Measurements from ENCODE around the gene VCL. TPM values are rescaled to one million over a fixed set of nuclear protein-coding genes. Genes with fewer than 3 reads are reported as not detected.

Gene VCL
- total and polyA plus RNA-seq, 12 donors, result 14.3 to 90.7 (median 43.2) TPM

- no peak overlapping the region for H3K4me3 ChIP-seq
- H3K36me3 ChIP-seq (replicated peaks in 1 of 2), result no peaks in the 10 kb centered on the region
- WGBS, 4 donors, result 91 to 100% (median 94%) methylated on average over 1 of the region's 1 CpG
- no peak for DNase-seq
- intact Hi-C loops (cut with DNase I), result no loop called here
- H3K27ac ChIP-seq, result no peak overlapping the region
- H3K9me3 ChIP-seq (replicated peaks in 1 of 3), result no peaks in the 10 kb centered on the region
- peaks cover 0 to 13% of the 10 kb centered on the region in 2 donors for H3K4me1 ChIP-seq (replicated peaks in 1 of 2)
- H3K27me3 ChIP-seq, result no peaks in the 10 kb centered on the region
- TF ChIP-seq CTCF (IDR thresholded peaks at IDR 0.05) (no peak), POLR2A (IDR thresholded peaks at IDR 0.05) (no peak)
Measured at GRCh38 chr10:74050653-74051052, 52.7 kb downstream of the VCL start.

- H3K27ac ChIP-seq, result no peak overlapping the region
Measured at GRCh38 chr10:74051736-74052342, 53.9 kb downstream of the VCL start.

GRCh38 chr10:74052994-74053393 is 55.1 kb downstream of the VCL start:
- TF ChIP-seq CTCF (IDR thresholded peaks at IDR 0.05), result no peak
- no peak for TF ChIP-seq POLR2A (IDR thresholded peaks at IDR 0.05)
- H3K4me1 ChIP-seq (replicated peaks in 1 of 2), result peaks cover 13 to 23% of the 10 kb centered on the region in 2 donors
- DNase-seq, result no peak
- intact Hi-C loops (cut with DNase I), result no loop called here
- 70 to 91% (median 79%) methylated on average over 1 of the region's 1 CpG for WGBS, 4 donors
- no peak overlapping the region for H3K4me3 ChIP-seq
- no peak overlapping the region for H3K27ac ChIP-seq
- no peaks in the 10 kb centered on the region for H3K27me3 ChIP-seq
- no peaks in the 10 kb centered on the region for H3K36me3 ChIP-seq (replicated peaks in 1 of 2)
- H3K9me3 ChIP-seq (replicated peaks in 1 of 3), result no peaks in the 10 kb centered on the region

More at GRCh38 chr10:74051736-74052342, 53.9 kb downstream of the VCL start:
- Histone ChIP-seq H3K4me3 (no peak overlapping the region), H3K36me3 (replicated peaks in 1 of 2) (no peaks in the 10 kb centered on the region), H3K4me1 (replicated peaks in 1 of 2) (peaks cover 12 to 25% of the 10 kb centered on the region in 2 donors), H3K27me3 (no peaks in the 10 kb centered on the region), H3K9me3 (replicated peaks in 1 of 3) (no peaks in the 10 kb centered on the region)
- 87 to 92% (median 90%) methylated on average over 5 of the region's 5 CpGs for WGBS, 4 donors
- intact Hi-C loops (cut with DNase I), result no loop called here
- TF ChIP-seq POLR2A (IDR thresholded peaks at IDR 0.05) (no peak), CTCF (IDR thresholded peaks at IDR 0.05) (no peak)
- no peak for DNase-seq

- H3K4me3 ChIP-seq, result no peak overlapping the region
- TF ChIP-seq CTCF (IDR thresholded peaks at IDR 0.05) (no peak), POLR2A (IDR thresholded peaks at IDR 0.05) (no peak)
- intact Hi-C loops (cut with DNase I), result no loop called here
- H3K27ac ChIP-seq, result no peak overlapping the region
- H3K36me3 ChIP-seq (replicated peaks in 1 of 2), result no peaks in the 10 kb centered on the region
- 78 to 83% (median 80%) methylated on average over 4 of the region's 4 CpGs for WGBS, 4 donors
- H3K27me3 ChIP-seq, result no peaks in the 10 kb centered on the region
- H3K4me1 ChIP-seq (replicated peaks in 1 of 2), result peaks cover 13 to 18% of the 10 kb centered on the region in 2 donors
- DNase-seq, result no peak
- H3K9me3 ChIP-seq (replicated peaks in 1 of 3), result no peaks in the 10 kb centered on the region
Measured at GRCh38 chr10:74055383-74056049, 57.6 kb downstream of the VCL start.
